HG03196 (cell line): ENCODE results near the gene CPEB1.
"Not testable (repeated sequence)": the region's sequence is repeated elsewhere in the genome, so short reads cannot be mapped to it uniquely, and the experiment has no call there.

Experiments used
- ATAC-seq: cut with Tn5 transposase; IDR thresholded peaks from one replicate; pipeline ENCODE4 v1.9.1; 2021; ENCODE audit not compliant: unreplicated experiment

The CPEB1 gene

GRCh38 chr15:82649226-82649999 lies 2.2 kb upstream of the CPEB1 start:
- ATAC-seq = no peak

GRCh38 chr15:82648257-82649103 lies 1.3 kb upstream of the CPEB1 start:
- no peak for ATAC-seq

- no peak for ATAC-seq
Measured at GRCh38 chr15:82647835-82648256, 683 bp upstream of the CPEB1 start.

GRCh38 chr15:82646250-82647044 lies 716 bp downstream of the CPEB1 start:
- ATAC-seq = no peak

GRCh38 chr15:82644967-82645852 lies 2.0 kb downstream of the CPEB1 start:
- not testable (repeated sequence) for ATAC-seq

GRCh38 chr15:82643992-82644391 lies 3.2 kb downstream of the CPEB1 start:
- no peak for ATAC-seq

GRCh38 chr15:82642656-82643055 lies 4.5 kb downstream of the CPEB1 start:
- no peak for ATAC-seq

GRCh38 chr15:82641129-82641798 lies 5.9 kb downstream of the CPEB1 start:
- ATAC-seq = no peak

GRCh38 chr15:82640672-82641071 lies 6.5 kb downstream of the CPEB1 start:
- no peak for ATAC-seq

- ATAC-seq = no peak
Measured at GRCh38 chr15:82635798-82636197, 11.4 kb downstream of the CPEB1 start.

GRCh38 chr15:82630033-82630432 lies 17.1 kb downstream of the CPEB1 start:
- ATAC-seq = no peak

- no peak for ATAC-seq
Measured at GRCh38 chr15:82625136-82625535, 22.0 kb downstream of the CPEB1 start.

GRCh38 chr15:82624438-82624837 lies 22.7 kb downstream of the CPEB1 start:
- ATAC-seq = no peak

- ATAC-seq = no peak
Measured at GRCh38 chr15:82624008-82624407, 23.2 kb downstream of the CPEB1 start.

- ATAC-seq = no peak
Measured at GRCh38 chr15:82621970-82622369, 25.2 kb downstream of the CPEB1 start.

- ATAC-seq = no peak
Measured at GRCh38 chr15:82613747-82614146, 33.4 kb downstream of the CPEB1 start.

GRCh38 chr15:82611348-82611747 lies 35.8 kb downstream of the CPEB1 start:
- ATAC-seq = no peak

- ATAC-seq = no peak
Measured at GRCh38 chr15:82602195-82602594, 45.0 kb downstream of the CPEB1 start.

- no peak for ATAC-seq
Measured at GRCh38 chr15:82599862-82600261, 47.3 kb downstream of the CPEB1 start.

GRCh38 chr15:82597815-82598214 lies 49.3 kb downstream of the CPEB1 start:
- ATAC-seq = no peak
